Activated CD4-positive, alpha-beta T cell treated with anti-CD3 and anti-CD28 coated beads, Interleukin-2, amount 10 ng/mL, durations not matched to agents 7 days and 5 days (primary cell): ENCODE data around the gene SLC2A9. TPM values are rescaled to one million over a fixed set of nuclear protein-coding genes. Genes with fewer than 3 reads are reported as not detected.

ENCODE experiments used
- CTCF ChIA-PET: fragments of 350-600 bp; sonication (Branson Sonifier 250); formaldehyde crosslinking; loops from one replicate; lab custom pipeline; 2021; ENCODE audit warnings: antibody characterized with exemption; lab: Charles Lee
- POLR2A ChIA-PET: fragments of 350-600 bp; sonication (Branson Sonifier 250); formaldehyde crosslinking; loops from one replicate; lab custom pipeline; 2021; ENCODE audit warnings: antibody characterized with exemption; lab: Charles Lee
- DNase-seq: peaks from one replicate; pipeline ENCODE4 v3.0.0-alpha.2; 2020
- H3K27ac Mint-ChIP-seq: one replicate; pipeline ENCODE4 v1.8.0; 2021; ENCODE audit warnings: mild to moderate bottlenecking, moderate library complexity, mixed read lengths
- H3K27me3 Mint-ChIP-seq: one replicate; pipeline ENCODE4 v1.8.0; 2021; ENCODE audit warnings: mixed read lengths
- H3K36me3 Mint-ChIP-seq: one replicate; pipeline ENCODE4 v1.8.0; 2021; ENCODE audit warnings: low read depth, mixed read lengths
- H3K4me1 Mint-ChIP-seq: one replicate; pipeline ENCODE4 v1.8.0; 2021; ENCODE audit warnings: mixed read lengths
- H3K4me3 Mint-ChIP-seq: one replicate; pipeline ENCODE4 v1.8.0; 2021; ENCODE audit warnings: mild to moderate bottlenecking, moderate library complexity, mixed read lengths
- H3K9me3 Mint-ChIP-seq: one replicate; pipeline ENCODE4 v1.8.0; 2021; ENCODE audit warnings: mixed read lengths
- total RNA-seq, 2 experiments: library from RNA; stranded (reverse); gene quantifications; one replicate each; pipeline ENCODE4 v1.2.3, GENCODE V29; 2021

SLC2A9 gene
- total RNA-seq, 2 experiments from 2014 or later = 1.5 to 2.0 TPM

GRCh38 chr4:9937078-9937477, 84.2 kb downstream of the SLC2A9 start:
- H3K4me3 Mint-ChIP-seq = no peak overlapping the region
- no peaks in the 10 kb centered on the region for H3K4me1 Mint-ChIP-seq
- DNase-seq = no peak
- H3K9me3 Mint-ChIP-seq = no peaks in the 10 kb centered on the region
- ChIA-PET POLR2A (no interaction called here), CTCF (no interaction called here)
- no peaks in the 10 kb centered on the region for H3K36me3 Mint-ChIP-seq
- no peak overlapping the region for H3K27ac Mint-ChIP-seq
- no peaks in the 10 kb centered on the region for H3K27me3 Mint-ChIP-seq

GRCh38 chr4:9936129-9936644, 85.1 kb downstream of the SLC2A9 start:
- no peaks in the 10 kb centered on the region for H3K9me3 Mint-ChIP-seq

DNA sequence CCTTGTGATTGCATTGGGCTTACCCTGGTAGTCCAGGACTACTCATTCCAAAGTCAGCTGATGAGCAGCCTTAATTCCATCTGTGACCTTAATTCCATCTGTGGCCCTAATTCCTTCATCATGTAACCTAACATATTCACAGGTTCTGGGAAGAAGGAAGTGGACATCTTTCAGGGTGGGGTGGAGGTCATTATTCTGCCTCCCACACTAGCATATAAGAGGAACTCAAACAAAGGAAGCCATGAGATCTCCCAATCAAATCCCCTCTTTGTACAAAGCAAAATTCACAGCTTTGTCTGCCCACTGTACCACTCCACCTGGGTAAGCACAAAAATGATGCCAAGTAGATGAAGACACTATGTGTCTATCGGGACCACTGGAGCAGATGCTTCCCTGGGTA, 87.3 kb downstream of the SLC2A9 start:
- no peaks in the 10 kb centered on the region for H3K36me3 Mint-ChIP-seq
- H3K9me3 Mint-ChIP-seq = no peaks in the 10 kb centered on the region
- peaks cover 2% of the 10 kb centered on the region for H3K27me3 Mint-ChIP-seq
- H3K27ac Mint-ChIP-seq = no peak overlapping the region
- ChIA-PET CTCF (interaction anchor here (1.3 kb wide), 1 partner anchor 15 kb away, joined by 3 read pairs; no protein-coding TSS in a partner anchor), POLR2A (no interaction called here)
- no peaks in the 10 kb centered on the region for H3K4me1 Mint-ChIP-seq
- no peak overlapping the region for H3K4me3 Mint-ChIP-seq
- DNase-seq = no peak

More at GRCh38 chr4:9936129-9936644, 85.1 kb downstream of the SLC2A9 start:
- POLR2A ChIA-PET = no interaction called here
- Mint-ChIP-seq H3K27ac (no peak overlapping the region), H3K27me3 (no peaks in the 10 kb centered on the region), H3K36me3 (no peaks in the 10 kb centered on the region), H3K4me3 (no peak overlapping the region), H3K4me1 (no peaks in the 10 kb centered on the region)
- CTCF ChIA-PET = no interaction called here
- DNase-seq = no peak

- DNase-seq = no peak
- no peak overlapping the region for H3K27ac Mint-ChIP-seq
- no peaks in the 10 kb centered on the region for H3K36me3 Mint-ChIP-seq
- ChIA-PET POLR2A (no interaction called here), CTCF (interaction anchor here (1.3 kb wide), 1 partner anchor 14 kb away, joined by 3 read pairs; no protein-coding TSS in a partner anchor)
- peaks cover 2% of the 10 kb centered on the region for H3K27me3 Mint-ChIP-seq
- no peaks in the 10 kb centered on the region for H3K9me3 Mint-ChIP-seq
- no peaks in the 10 kb centered on the region for H3K4me1 Mint-ChIP-seq
- no peak overlapping the region for H3K4me3 Mint-ChIP-seq
Measured at GRCh38 chr4:9933184-9933583, 88.1 kb downstream of the SLC2A9 start.

- no peak overlapping the region for H3K27ac Mint-ChIP-seq
- H3K4me1 Mint-ChIP-seq = no peaks in the 10 kb centered on the region
- DNase-seq = no peak
- H3K4me3 Mint-ChIP-seq = no peak overlapping the region
- no peaks in the 10 kb centered on the region for H3K36me3 Mint-ChIP-seq
- POLR2A ChIA-PET = no interaction called here
- CTCF ChIA-PET = no interaction called here
- H3K27me3 Mint-ChIP-seq = peaks cover 2% of the 10 kb centered on the region
- H3K9me3 Mint-ChIP-seq = no peaks in the 10 kb centered on the region
Measured at GRCh38 chr4:9932771-9933170, 88.5 kb downstream of the SLC2A9 start.

DNA sequence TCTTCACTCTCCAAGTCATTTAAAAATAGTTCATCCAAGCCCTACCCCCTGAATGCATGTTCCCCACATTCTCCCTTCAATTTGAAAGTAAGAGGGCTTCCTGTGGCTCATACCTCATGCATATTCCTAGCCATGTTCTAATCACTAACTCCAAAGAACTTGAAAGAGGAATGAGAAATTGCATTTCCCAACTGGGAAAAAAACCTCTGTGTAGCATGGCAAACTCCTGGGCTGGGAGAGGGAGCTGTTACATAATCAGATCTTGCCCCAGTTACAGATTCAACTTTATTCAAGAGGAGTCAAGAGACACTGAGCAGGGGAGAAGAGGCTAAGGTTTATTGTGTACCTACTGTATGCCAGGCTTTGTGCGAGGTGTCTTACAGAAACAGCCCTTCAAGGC, 90.2 kb downstream of the SLC2A9 start:
- Mint-ChIP-seq H3K9me3 (no peaks in the 10 kb centered on the region), H3K27me3 (peaks cover 2% of the 10 kb centered on the region), H3K36me3 (no peaks in the 10 kb centered on the region), H3K4me1 (no peaks in the 10 kb centered on the region), H3K4me3 (no peak overlapping the region), H3K27ac (no peak overlapping the region)
- POLR2A ChIA-PET = no interaction called here
- CTCF ChIA-PET = no interaction called here
- DNase-seq = no peak

DNA sequence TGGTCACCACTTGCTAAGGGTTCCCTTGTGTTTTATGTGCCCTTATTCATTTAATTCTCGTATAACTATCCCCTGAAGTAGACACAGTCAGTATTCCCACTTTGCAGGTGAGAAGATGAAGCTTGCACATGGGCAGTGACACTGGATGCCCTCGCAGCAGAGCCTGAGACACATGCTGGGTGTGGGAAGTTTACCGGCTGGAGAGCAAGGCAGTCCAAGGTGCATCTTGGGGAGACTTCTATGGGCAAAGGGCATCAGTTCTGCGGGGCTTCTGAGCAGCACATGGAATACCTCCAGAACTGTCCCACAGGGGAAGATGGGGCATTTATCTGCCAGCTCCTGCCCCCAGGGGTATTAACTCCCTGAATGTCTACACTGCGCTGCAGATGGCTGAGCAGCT, 92.2 kb downstream of the SLC2A9 start:
- ChIA-PET POLR2A (interaction anchor here (0.5 kb wide), 1 partner anchor 783 kb away, joined by 4 read pairs; no protein-coding TSS in a partner anchor), CTCF (no interaction called here)
- no peaks in the 10 kb centered on the region for H3K9me3 Mint-ChIP-seq
- H3K4me1 Mint-ChIP-seq = no peaks in the 10 kb centered on the region
- no peak for DNase-seq
- H3K4me3 Mint-ChIP-seq = no peak overlapping the region
- no peak overlapping the region for H3K27ac Mint-ChIP-seq
- peaks cover 2% of the 10 kb centered on the region for H3K27me3 Mint-ChIP-seq
- no peaks in the 10 kb centered on the region for H3K36me3 Mint-ChIP-seq

- Mint-ChIP-seq H3K36me3 (no peaks in the 10 kb centered on the region), H3K27ac (no peak overlapping the region), H3K27me3 (peaks cover 2% of the 10 kb centered on the region), H3K4me1 (no peaks in the 10 kb centered on the region), H3K9me3 (no peaks in the 10 kb centered on the region), H3K4me3 (no peak overlapping the region)
- POLR2A ChIA-PET = no interaction called here
- no peak for DNase-seq
- CTCF ChIA-PET = no interaction called here
Measured at GRCh38 chr4:9927341-9928007, 93.8 kb downstream of the SLC2A9 start.

DNA sequence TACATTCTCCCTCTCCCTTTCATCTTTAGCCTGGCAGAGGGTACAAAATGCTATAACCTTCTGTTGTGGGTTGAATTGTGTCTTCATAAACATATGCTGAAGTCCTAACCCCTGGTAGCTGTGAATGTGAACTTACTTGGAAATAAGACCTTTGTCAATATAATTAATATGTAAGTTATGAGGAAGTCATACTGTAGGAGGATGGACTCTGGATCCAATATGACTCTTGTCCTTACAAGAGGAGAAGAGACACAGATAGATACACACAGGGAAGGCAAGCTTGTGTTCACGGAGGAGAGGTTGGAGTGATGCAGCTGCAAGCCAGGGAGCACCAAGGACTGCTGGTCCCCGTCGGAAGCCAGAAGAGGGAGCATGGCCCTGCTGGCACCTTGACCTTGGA, 94.7 kb downstream of the SLC2A9 start:
- Mint-ChIP-seq H3K27me3 (peaks cover 2% of the 10 kb centered on the region), H3K9me3 (no peaks in the 10 kb centered on the region), H3K27ac (no peak overlapping the region), H3K4me3 (no peak overlapping the region), H3K36me3 (no peaks in the 10 kb centered on the region), H3K4me1 (no peaks in the 10 kb centered on the region)
- no peak for DNase-seq
- CTCF ChIA-PET = interaction anchor here (0.6 kb wide), 1 partner anchor 22 kb away, joined by 4 read pairs; no protein-coding TSS in a partner anchor
- POLR2A ChIA-PET = no interaction called here

- Mint-ChIP-seq H3K27ac (no peak overlapping the region), H3K4me3 (no peak overlapping the region), H3K9me3 (no peaks in the 10 kb centered on the region), H3K4me1 (no peaks in the 10 kb centered on the region), H3K36me3 (no peaks in the 10 kb centered on the region), H3K27me3 (peaks cover 2% of the 10 kb centered on the region)
- ChIA-PET POLR2A (no interaction called here), CTCF (no interaction called here)
- DNase-seq = no peak
Measured at GRCh38 chr4:9925750-9926439, 95.4 kb downstream of the SLC2A9 start.

GRCh38 chr4:9924750-9925149, 96.5 kb downstream of the SLC2A9 start:
- Mint-ChIP-seq H3K36me3 (no peaks in the 10 kb centered on the region), H3K9me3 (no peaks in the 10 kb centered on the region), H3K4me3 (no peak overlapping the region), H3K27ac (no peak overlapping the region), H3K27me3 (no peaks in the 10 kb centered on the region), H3K4me1 (no peaks in the 10 kb centered on the region)
- no peak for DNase-seq
- ChIA-PET CTCF (no interaction called here), POLR2A (no interaction called here)

- no peaks in the 10 kb centered on the region for H3K36me3 Mint-ChIP-seq
- ChIA-PET POLR2A (no interaction called here), CTCF (no interaction called here)
- no peak for DNase-seq
- no peaks in the 10 kb centered on the region for H3K27me3 Mint-ChIP-seq
- no peak overlapping the region for H3K27ac Mint-ChIP-seq
- no peaks in the 10 kb centered on the region for H3K4me1 Mint-ChIP-seq
- H3K4me3 Mint-ChIP-seq = no peak overlapping the region
- no peaks in the 10 kb centered on the region for H3K9me3 Mint-ChIP-seq
Measured at GRCh38 chr4:9923195-9923812, 98.0 kb downstream of the SLC2A9 start.

DNA sequence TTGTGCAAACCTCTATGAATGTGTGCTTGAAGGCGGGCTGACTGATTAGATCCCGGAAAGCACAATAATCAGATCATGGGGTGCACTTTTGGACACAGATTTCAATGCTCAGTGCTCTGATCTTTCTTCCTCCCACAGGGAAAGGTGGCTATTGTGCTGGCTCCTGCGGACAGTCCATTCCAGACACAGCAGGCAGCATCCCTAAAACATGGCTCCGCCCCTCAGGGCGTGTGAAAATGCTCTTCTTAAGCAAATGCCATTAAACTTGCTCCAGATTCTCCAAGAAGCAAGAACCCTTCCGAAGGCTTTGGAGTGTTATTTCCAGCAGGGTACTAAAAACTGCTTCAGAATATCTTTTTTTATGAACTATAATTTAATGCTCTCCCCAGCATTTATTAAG, 100.0 kb downstream of the SLC2A9 start:
- ChIA-PET POLR2A (interaction anchor here (0.7 kb wide), 1 partner anchor 16 kb away, joined by 3 read pairs; no protein-coding TSS in a partner anchor), CTCF (interaction anchor here (0.7 kb wide), 1 partner anchor 434 kb away, joined by 3 read pairs; no protein-coding TSS in a partner anchor)
- Mint-ChIP-seq H3K27me3 (no peaks in the 10 kb centered on the region), H3K4me3 (no peak overlapping the region), H3K27ac (no peak overlapping the region), H3K9me3 (no peaks in the 10 kb centered on the region), H3K36me3 (no peaks in the 10 kb centered on the region), H3K4me1 (no peaks in the 10 kb centered on the region)
- no peak for DNase-seq
